K562 (cell line): ENCODE results near the gene CATSPER1. TPM values are rescaled to one million over a fixed set of nuclear protein-coding genes. Genes with fewer than 3 reads are reported as not detected.

Source experiments
- ELF4 ChIP-seq: fragments of 450-650 bp; formaldehyde crosslinking; IDR thresholded peaks from 2 replicates; pipeline ENCODE4 v1.4.0; 2022; ENCODE audit warnings: missing genetic modification characterization
- FOS ChIP-seq: IDR thresholded peaks from 3 replicates; pipeline ENCODE4 v1.6.1; 2011; ENCODE audit not compliant: insufficient read length; ENCODE audit errors: extremely low read depth
- LEF1 ChIP-seq: fragments of 450-650 bp; IDR thresholded peaks from 2 replicates; pipeline ENCODE4 v1.6.1; 2016; ENCODE audit warnings: mild to moderate bottlenecking
- MEF2D ChIP-seq: conservative IDR thresholded peaks from 2 replicates; pipeline ENCODE4 v1.6.1; 2016; ENCODE audit warnings: low read depth, missing genetic modification characterization, missing compliant biosample characterization
- POU5F1 ChIP-seq: fragments of 150-350 bp; IDR thresholded peaks from 2 replicates; pipeline ENCODE4 v1.6.1; 2014; ENCODE audit warnings: borderline replicate concordance, low read length, low read depth, mild to moderate bottlenecking; ENCODE audit not compliant: partially characterized antibody
- SRSF1 ChIP-seq: fragments of 200-400 bp; formaldehyde crosslinking; IDR thresholded peaks from 2 replicates; pipeline ENCODE4 v1.6.1; 2017; ENCODE audit warnings: mild to moderate bottlenecking, low read depth, low read length, moderate library complexity
- TFAP4 ChIP-seq: sonication (generic); formaldehyde crosslinking; IDR thresholded peaks from 2 replicates; pipeline ENCODE4 v1.8.0; 2022; ENCODE audit warnings: missing genetic modification reagents, mild to moderate bottlenecking, moderate library complexity, borderline replicate concordance
- ZBTB5 ChIP-seq: fragments of 450-650 bp; IDR thresholded peaks from 2 replicates; pipeline ENCODE4 v1.6.1; 2017; ENCODE audit warnings: antibody characterized with exemption
- ZBTB7A ChIP-seq: IDR thresholded peaks from 2 replicates; pipeline ENCODE4 v1.6.1; 2011; ENCODE audit warnings: low read depth, mild to moderate bottlenecking, low read length, moderate library complexity, borderline replicate concordance; ENCODE audit not compliant: control insufficient read depth
- ZNF253 ChIP-seq: fragments of 250-450 bp; sonication (Bioruptor Pico); conservative IDR thresholded peaks from 2 replicates; pipeline ENCODE4 v1.6.1; 2021; ENCODE audit warnings: mild to moderate bottlenecking
- ZNF830 ChIP-seq: fragments of 250-450 bp; sonication (Bioruptor Pico); IDR thresholded peaks from 2 replicates; pipeline ENCODE4 v1.5.0; 2021; ENCODE audit warnings: mild to moderate bottlenecking
- polyA plus RNA-seq, 8 experiments: library from polyadenylated mRNA; depleted of rRNA in 4 of 8; stranded (reverse) in 5 of 8; unstranded in 3 of 8; fragments of >200 nt; fragmentation: Nextera tagmentation in 2 of 8; fragmentation: Illumina TruSeq in 1 of 8; extraction: Ambion mirVana in 2 of 8; extraction: Trizol in 1 of 8; gene quantifications; 2 replicates each; pipeline versions ENCODE4 v1.2.1 to v1.2.3, GENCODE V29; 2011 to 2014; ENCODE audit warnings: inconsistent platforms in 1 of 8, missing spikeins in 1 of 8
- total RNA-seq, 7 experiments: library from RNA; depleted of rRNA in 6 of 7; stranded (reverse); fragments of >200 nt in 6 of 7; fragmentation: Illumina TruSeq in 2 of 7; extraction: Trizol in 2 of 7; gene quantifications; 2 replicates each; pipeline versions ENCODE4 v1.2.1 to v1.2.3, GENCODE V29; 2011 to 2021; ENCODE audit warnings: low replicate concordance in 1 of 7
- TF ChIP-seq, protein P1 (sequence below), 2 experiments: fragments of 450-650 bp; IDR thresholded peaks; 2 replicates each; pipeline ENCODE4 v1.6.1; 2018; ENCODE audit warnings: mild to moderate bottlenecking in 2 of 2, low read depth in 1 of 2; ENCODE audit not compliant: partially characterized antibody in 2 of 2
- TF ChIP-seq, protein P2 (sequence below): fragments of 450-650 bp; formaldehyde crosslinking; conservative IDR thresholded peaks from 2 replicates; pipeline ENCODE4 v1.4.0; 2022; ENCODE audit warnings: mild to moderate bottlenecking, missing genetic modification characterization

CATSPER1 gene
- total and polyA plus RNA-seq, 9 of the 15 experiments (the other 6 are each of a cell fraction or from before 2014, with no cell fraction given), result 0.21 to 3.3 (median 0.76) TPM

- peak; percentile 90 for TF ChIP-seq TFAP4 (CRISPR knock-in tag)
- TF ChIP-seq, protein P1, sequence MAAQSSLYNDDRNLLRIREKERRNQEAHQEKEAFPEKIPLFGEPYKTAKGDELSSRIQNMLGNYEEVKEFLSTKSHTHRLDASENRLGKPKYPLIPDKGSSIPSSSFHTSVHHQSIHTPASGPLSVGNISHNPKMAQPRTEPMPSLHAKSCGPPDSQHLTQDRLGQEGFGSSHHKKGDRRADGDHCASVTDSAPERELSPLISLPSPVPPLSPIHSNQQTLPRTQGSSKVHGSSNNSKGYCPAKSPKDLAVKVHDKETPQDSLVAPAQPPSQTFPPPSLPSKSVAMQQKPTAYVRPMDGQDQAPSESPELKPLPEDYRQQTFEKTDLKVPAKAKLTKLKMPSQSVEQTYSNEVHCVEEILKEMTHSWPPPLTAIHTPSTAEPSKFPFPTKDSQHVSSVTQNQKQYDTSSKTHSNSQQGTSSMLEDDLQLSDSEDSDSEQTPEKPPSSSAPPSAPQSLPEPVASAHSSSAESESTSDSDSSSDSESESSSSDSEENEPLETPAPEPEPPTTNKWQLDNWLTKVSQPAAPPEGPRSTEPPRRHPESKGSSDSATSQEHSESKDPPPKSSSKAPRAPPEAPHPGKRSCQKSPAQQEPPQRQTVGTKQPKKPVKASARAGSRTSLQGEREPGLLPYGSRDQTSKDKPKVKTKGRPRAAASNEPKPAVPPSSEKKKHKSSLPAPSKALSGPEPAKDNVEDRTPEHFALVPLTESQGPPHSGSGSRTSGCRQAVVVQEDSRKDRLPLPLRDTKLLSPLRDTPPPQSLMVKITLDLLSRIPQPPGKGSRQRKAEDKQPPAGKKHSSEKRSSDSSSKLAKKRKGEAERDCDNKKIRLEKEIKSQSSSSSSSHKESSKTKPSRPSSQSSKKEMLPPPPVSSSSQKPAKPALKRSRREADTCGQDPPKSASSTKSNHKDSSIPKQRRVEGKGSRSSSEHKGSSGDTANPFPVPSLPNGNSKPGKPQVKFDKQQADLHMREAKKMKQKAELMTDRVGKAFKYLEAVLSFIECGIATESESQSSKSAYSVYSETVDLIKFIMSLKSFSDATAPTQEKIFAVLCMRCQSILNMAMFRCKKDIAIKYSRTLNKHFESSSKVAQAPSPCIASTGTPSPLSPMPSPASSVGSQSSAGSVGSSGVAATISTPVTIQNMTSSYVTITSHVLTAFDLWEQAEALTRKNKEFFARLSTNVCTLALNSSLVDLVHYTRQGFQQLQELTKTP (IDR thresholded peaks at IDR 0.05; ENCODE audit: low read depth in 1 of 2, partially characterized antibody in 2 of 2), result peak; percentile 67 to 81
- no peak for TF ChIP-seq ZNF253 (CRISPR knock-in tag)
- TF ChIP-seq ZBTB7A, result no peak; the same call in 1 of the 2 replicates
- peak; percentile 51 for TF ChIP-seq POU5F1
- TF ChIP-seq SRSF1, result no peak
- TF ChIP-seq, protein P2, sequence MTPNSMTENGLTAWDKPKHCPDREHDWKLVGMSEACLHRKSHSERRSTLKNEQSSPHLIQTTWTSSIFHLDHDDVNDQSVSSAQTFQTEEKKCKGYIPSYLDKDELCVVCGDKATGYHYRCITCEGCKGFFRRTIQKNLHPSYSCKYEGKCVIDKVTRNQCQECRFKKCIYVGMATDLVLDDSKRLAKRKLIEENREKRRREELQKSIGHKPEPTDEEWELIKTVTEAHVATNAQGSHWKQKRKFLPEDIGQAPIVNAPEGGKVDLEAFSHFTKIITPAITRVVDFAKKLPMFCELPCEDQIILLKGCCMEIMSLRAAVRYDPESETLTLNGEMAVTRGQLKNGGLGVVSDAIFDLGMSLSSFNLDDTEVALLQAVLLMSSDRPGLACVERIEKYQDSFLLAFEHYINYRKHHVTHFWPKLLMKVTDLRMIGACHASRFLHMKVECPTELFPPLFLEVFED, result no peak
- TF ChIP-seq MEF2D, result no peak
- TF ChIP-seq ZBTB5, result no peak
- TF ChIP-seq FOS, result peak; percentile 28
- TF ChIP-seq ZNF830 (CRISPR knock-in tag), result no peak
- TF ChIP-seq ELF4 (CRISPR knock-in tag), result peak; percentile 89; the same call in 1 of the 2 replicates
- TF ChIP-seq LEF1, result no peak
Measured at GRCh38 chr11:66051766-66052663, 25.7 kb upstream of the CATSPER1 start, which contains the start of gene SF3B2 (continued).
